ENCODE results near the gene KAT7. TPM values are rescaled to one million over a fixed set of nuclear protein-coding genes. Genes with fewer than 3 reads are reported as not detected.

The KAT7 gene
- 28.0 and 30.2 TPM in 2 replicates for total RNA-seq

GRCh38 chr17:49788478-49789242 is at the start of gene KAT7:
Gene KAT7, plus strand, starts transcription at chr17:49788681. Its CDS starts 154 bp downstream, at chr17:49788835.

GRCh38 chr17:49763735-49764558 is 24.5 kb upstream of the KAT7 start, which contains the start of gene FAM117A:
Gene FAM117A, minus strand, starts transcription at chr17:49764131. Its CDS starts 44 bp downstream, at chr17:49764087.

GRCh38 chr17:49848019-49848473 is 59.6 kb downstream of the KAT7 start, which contains the start of gene TAC4:
Gene TAC4, minus strand, starts transcription at chr17:49848069. Its CDS starts 52 bp downstream, at chr17:49848017.

Other genes starting within 250 kb of the KAT7 start
- 0.63 and 1.4 TPM in 2 replicates for gene NXPH3, start 212.8 kb upstream of the KAT7 start, total RNA-seq
- gene SPOP, start 110.6 kb upstream of the KAT7 start, total RNA-seq = 91.7 and 103 TPM in 2 replicates
- 39.1 and 66.5 TPM in 2 replicates for gene SLC35B1, start 80.7 kb upstream of the KAT7 start, total RNA-seq
- 2.6 and 4.2 TPM in 2 replicates for gene FAM117A, start 24.6 kb upstream of the KAT7 start, total RNA-seq
- not detected in 2 replicates for gene TAC4, start 59.4 kb downstream of the KAT7 start, total RNA-seq
- not detected in 2 replicates for gene DLX4, start 180.5 kb downstream of the KAT7 start, total RNA-seq
- gene DLX3, start 206.5 kb downstream of the KAT7 start, total RNA-seq = not detected in 2 replicates

All from endothelial cell of coronary artery (primary cell).